Kidney epithelial cell (primary cell): Measurements from ENCODE around the gene RSRC2. TPM values are rescaled to one million over a fixed set of nuclear protein-coding genes. Genes with fewer than 3 reads are reported as not detected.
A peak's percentile ranks its signal among the peaks of the same experiment; 100 is the strongest.
"Not testable (repeated sequence)": the region's sequence is repeated elsewhere in the genome, so short reads cannot be mapped to it uniquely, and the experiment has no call there.

Source experiments
- DNase-seq: peaks from one replicate; pipeline ENCODE4 v3.0.0-alpha.2; 2010; ENCODE audit warnings: low read depth
- H3K27me3 ChIP-seq: 2 replicates; pipeline ENCODE4 v1.6.0; 2011; ENCODE audit warnings: low read length; ENCODE audit not compliant: control insufficient read depth, insufficient read depth
- H3K36me3 ChIP-seq: 2 replicates; pipeline ENCODE4 v1.5.1; 2011; ENCODE audit warnings: low read length; ENCODE audit not compliant: control insufficient read depth, insufficient read depth
- H3K4me3 ChIP-seq: 2 replicates; pipeline ENCODE4 v1.5.1; 2011; ENCODE audit warnings: low read depth, mild to moderate bottlenecking, control low read depth, low read length
- total RNA-seq: library from RNA; depleted of rRNA; stranded (reverse); fragments of >200 nt; gene quantifications from 2 replicates; pipeline ENCODE4 v1.2.3, GENCODE V29; 2015
- TF ChIP-seq, protein P1 (sequence below): IDR thresholded peaks from 2 replicates; pipeline ENCODE4 v1.5.1; 2011; ENCODE audit warnings: mild to moderate bottlenecking, moderate library complexity, low read length, control low read depth, inconsistent platforms; ENCODE audit not compliant: insufficient read depth, poor library complexity, severe bottlenecking

The RSRC2 gene
- total RNA-seq, 1 donor from 2014 or later: 41.2 TPM

- Histone ChIP-seq H3K27me3 (no peaks in the 10 kb centered on the region), H3K4me3 (peak within 1 kb of the TSS; percentile 69), H3K36me3 (peaks cover 2% of the 10 kb centered on the region)
- peak; percentile 90 for DNase-seq
- TF ChIP-seq, protein P1, sequence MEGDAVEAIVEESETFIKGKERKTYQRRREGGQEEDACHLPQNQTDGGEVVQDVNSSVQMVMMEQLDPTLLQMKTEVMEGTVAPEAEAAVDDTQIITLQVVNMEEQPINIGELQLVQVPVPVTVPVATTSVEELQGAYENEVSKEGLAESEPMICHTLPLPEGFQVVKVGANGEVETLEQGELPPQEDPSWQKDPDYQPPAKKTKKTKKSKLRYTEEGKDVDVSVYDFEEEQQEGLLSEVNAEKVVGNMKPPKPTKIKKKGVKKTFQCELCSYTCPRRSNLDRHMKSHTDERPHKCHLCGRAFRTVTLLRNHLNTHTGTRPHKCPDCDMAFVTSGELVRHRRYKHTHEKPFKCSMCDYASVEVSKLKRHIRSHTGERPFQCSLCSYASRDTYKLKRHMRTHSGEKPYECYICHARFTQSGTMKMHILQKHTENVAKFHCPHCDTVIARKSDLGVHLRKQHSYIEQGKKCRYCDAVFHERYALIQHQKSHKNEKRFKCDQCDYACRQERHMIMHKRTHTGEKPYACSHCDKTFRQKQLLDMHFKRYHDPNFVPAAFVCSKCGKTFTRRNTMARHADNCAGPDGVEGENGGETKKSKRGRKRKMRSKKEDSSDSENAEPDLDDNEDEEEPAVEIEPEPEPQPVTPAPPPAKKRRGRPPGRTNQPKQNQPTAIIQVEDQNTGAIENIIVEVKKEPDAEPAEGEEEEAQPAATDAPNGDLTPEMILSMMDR: peak; percentile 23
Measured at GRCh38 chr12:122500685-122501488, 25.8 kb downstream of the RSRC2 start, which contains the start of gene ZCCHC8. Gene ZCCHC8, minus strand, starts transcription at chr12:122500932. Its CDS starts 92 bp downstream, at chr12:122500840.

- DNase-seq: peak; percentile 19
- no peaks in the 10 kb centered on the region for H3K27me3 ChIP-seq
- TF ChIP-seq, protein P1: no peak
- H3K4me3 ChIP-seq: peak overlapping the region; percentile 69
- H3K36me3 ChIP-seq: no peaks in the 10 kb centered on the region
Measured at GRCh38 chr12:122499991-122500684, 26.6 kb downstream of the RSRC2 start.

DNA sequence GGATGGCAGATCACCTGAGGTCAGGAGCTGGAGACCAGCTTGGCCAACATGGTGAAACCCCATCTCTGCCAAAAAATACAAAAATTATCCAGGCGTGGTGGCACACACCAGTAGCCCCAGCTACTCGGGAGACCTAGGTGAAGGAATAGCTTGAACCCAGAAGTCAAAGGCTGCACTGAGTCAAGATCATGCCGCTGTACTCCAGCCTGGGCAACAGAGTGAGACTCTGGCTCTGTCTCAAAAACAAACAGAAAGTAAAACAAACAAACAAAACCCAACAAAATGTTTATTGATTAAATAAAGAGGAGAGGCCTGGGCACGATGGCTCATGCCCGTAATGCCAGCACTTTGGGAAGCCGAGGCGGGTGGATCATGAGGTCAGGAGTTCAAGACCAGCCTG, 31.5 kb downstream of the RSRC2 start:
- Histone ChIP-seq H3K36me3 (no peaks in the 10 kb centered on the region), H3K4me3 (no peak overlapping the region), H3K27me3 (no peaks in the 10 kb centered on the region)
- DNase-seq: no peak
- TF ChIP-seq, protein P1: no peak

DNA sequence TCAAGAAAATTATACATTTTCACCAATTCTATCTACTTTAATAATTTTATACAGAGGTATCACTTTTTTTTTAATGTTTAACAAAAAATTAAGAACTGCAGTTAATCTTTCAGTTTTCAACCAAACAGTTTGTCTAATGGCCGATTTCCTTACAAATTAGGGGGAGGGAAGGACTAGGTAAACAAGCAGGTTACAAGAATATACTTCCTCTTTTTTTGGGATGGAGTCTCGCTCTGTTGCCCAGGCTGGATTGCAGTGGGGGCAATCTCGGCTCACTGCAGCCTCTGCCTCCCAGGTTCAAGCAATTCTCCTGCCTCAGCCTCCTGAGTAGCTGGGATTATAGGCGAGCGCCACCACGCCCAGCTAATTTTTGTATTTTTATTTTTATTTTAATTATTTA, 33.5 kb downstream of the RSRC2 start:
- H3K36me3 ChIP-seq, DNase-seq, H3K4me3 ChIP-seq, H3K27me3 ChIP-seq: not testable (repeated sequence)

DNA sequence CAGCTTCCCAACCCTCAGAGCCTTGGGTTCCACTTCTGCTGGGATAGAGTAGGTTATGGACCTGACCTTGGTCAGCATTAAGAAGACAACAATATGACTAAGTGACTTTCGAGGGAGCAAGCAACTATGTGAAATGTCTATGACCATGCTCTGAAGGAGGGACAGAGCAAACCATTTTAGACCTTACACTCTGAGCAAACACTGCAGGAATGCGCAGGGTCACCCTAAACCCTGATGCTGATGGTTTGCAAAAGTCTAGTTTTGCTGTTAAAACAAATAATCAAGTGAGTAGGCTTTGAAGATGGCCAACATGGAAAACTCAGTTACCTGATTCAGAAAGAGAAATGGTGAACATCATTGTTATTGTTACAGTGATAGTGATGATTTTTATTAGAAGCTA, 34.7 kb downstream of the RSRC2 start:
- Histone ChIP-seq H3K4me3 (no peak overlapping the region), H3K27me3 (no peaks in the 10 kb centered on the region), H3K36me3 (no peaks in the 10 kb centered on the region)
- TF ChIP-seq, protein P1: no peak
- no peak for DNase-seq

- Histone ChIP-seq H3K4me3 (no peak overlapping the region), H3K36me3 (peaks cover 3% of the 10 kb centered on the region), H3K27me3 (no peaks in the 10 kb centered on the region)
- no peak for DNase-seq
- TF ChIP-seq, protein P1: no peak
Measured at GRCh38 chr12:122489038-122489437, 37.7 kb downstream of the RSRC2 start.

GRCh38 chr12:122487807-122488206, 38.9 kb downstream of the RSRC2 start:
- not testable (repeated sequence) for H3K36me3 ChIP-seq, H3K27me3 ChIP-seq, H3K4me3 ChIP-seq, DNase-seq
